Measurements from ENCODE around the gene MYRIP.

Gene MYRIP

DNA sequence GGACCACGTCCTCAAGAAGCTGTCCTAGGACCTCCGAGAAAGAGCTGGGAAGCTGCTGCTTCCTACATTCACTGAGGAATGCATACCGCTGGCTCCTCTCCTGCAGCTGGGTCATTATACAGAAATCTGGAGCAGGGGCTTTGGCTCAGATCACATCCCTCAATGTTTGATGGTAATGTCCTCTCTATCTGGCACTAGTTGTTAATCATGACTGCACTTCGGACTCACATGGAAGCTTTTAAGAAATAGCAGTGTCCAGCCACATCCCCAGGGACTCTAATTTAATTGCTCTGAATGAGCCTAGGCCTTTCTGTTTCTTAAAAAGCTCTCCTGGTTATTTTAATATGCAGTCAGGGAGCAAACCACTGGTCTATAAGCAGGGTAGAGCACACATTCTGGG, 25.7 kb upstream of the MYRIP start:
- Histone ChIP-seq H3K4me2 (ENCODE audit: low read length) (no peak overlapping the region), H3K4me1 (ENCODE audit: control insufficient read depth, low read depth, low read length) (no peaks in the 10 kb centered on the region)
- no CpG with 5 or more reads among the region's 4 CpGs for WGBS (ENCODE audit: extremely low coverage, insufficient coverage, low lambda C conversion rate)

DNA sequence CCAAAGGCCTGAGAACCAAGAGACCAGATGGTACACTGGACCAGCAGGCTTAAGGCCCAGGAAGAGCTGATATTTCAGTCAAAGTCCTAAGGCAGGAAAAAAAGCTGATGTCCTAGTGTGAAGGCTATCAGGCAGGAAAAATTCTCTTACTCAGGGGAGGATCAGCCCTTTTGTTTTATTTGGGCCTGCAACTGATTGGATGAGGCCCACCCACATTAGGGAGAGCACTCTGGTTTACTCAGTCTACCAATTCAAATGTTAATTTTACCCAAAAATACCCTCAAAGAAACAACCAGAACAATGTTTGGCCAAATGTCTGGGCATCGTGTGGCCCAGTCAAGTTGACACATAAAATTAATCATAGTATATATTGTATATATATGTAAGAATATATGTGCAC, 24.5 kb upstream of the MYRIP start:
- H3K18ac ChIP-seq (ENCODE audit: low read length): no peak overlapping the region
- H3K9ac ChIP-seq (ENCODE audit: low read length): no peak overlapping the region
- H3K79me2 ChIP-seq (ENCODE audit: control insufficient read depth, insufficient read depth, low read length): no peaks in the 10 kb centered on the region
- no peak overlapping the region for H2BK120ac ChIP-seq (ENCODE audit: low read depth, low read length)
- H2BK15ac ChIP-seq (replicated peaks; ENCODE audit: low read depth): no peak overlapping the region
- H4K5ac ChIP-seq (ENCODE audit: low read length): no peak overlapping the region
- no peak overlapping the region for H2BK5ac ChIP-seq (ENCODE audit: low read length)
- WGBS (ENCODE audit: extremely low coverage, insufficient coverage, low lambda C conversion rate): no CpG with 5 or more reads among the region's 1 CpG
- H3K4me2 ChIP-seq (ENCODE audit: low read length): no peak overlapping the region
- no peak overlapping the region for H3K23ac ChIP-seq (ENCODE audit: low read length)
- no peak overlapping the region for H3K27ac ChIP-seq (ENCODE audit: low read depth, low read length)
- no peaks in the 10 kb centered on the region for H3K36me3 ChIP-seq (ENCODE audit: control insufficient read depth, insufficient read depth, low read length)
- no peak overlapping the region for H2AK5ac ChIP-seq (ENCODE audit: low read length)
- H3K4me1 ChIP-seq (ENCODE audit: control insufficient read depth, low read depth, low read length): no peaks in the 10 kb centered on the region
- no peaks in the 10 kb centered on the region for H3K27me3 ChIP-seq (ENCODE audit: insufficient read depth, low read length, poor library complexity)
- no peaks in the 10 kb centered on the region for H3K79me1 ChIP-seq (ENCODE audit: low read length)
- no peak overlapping the region for H3K4ac ChIP-seq (ENCODE audit: low read depth, low read length)
- no peak overlapping the region for H4K8ac ChIP-seq (ENCODE audit: low read depth, low read length)
- H3K56ac ChIP-seq (ENCODE audit: low read length): no peak overlapping the region
- no peak for DNase-seq
- H3K4me3 ChIP-seq (ENCODE audit: low read length): no peak overlapping the region

More for the DNA sequence above, 25.7 kb upstream of the MYRIP start:
- Histone ChIP-seq H2BK15ac (replicated peaks; ENCODE audit: low read depth) (no peak overlapping the region), H3K27ac (ENCODE audit: low read depth, low read length) (no peak overlapping the region), H3K4ac (ENCODE audit: low read depth, low read length) (no peak overlapping the region), H3K4me3 (ENCODE audit: low read length) (no peak overlapping the region), H3K27me3 (ENCODE audit: insufficient read depth, low read length, poor library complexity) (no peaks in the 10 kb centered on the region), H4K8ac (ENCODE audit: low read depth, low read length) (no peak overlapping the region), H3K36me3 (ENCODE audit: control insufficient read depth, insufficient read depth, low read length) (no peaks in the 10 kb centered on the region), H3K79me2 (ENCODE audit: control insufficient read depth, insufficient read depth, low read length) (no peaks in the 10 kb centered on the region), H3K56ac (ENCODE audit: low read length) (no peak overlapping the region), H3K23ac (ENCODE audit: low read length) (no peak overlapping the region), H2BK120ac (ENCODE audit: low read depth, low read length) (no peak overlapping the region), H3K9ac (ENCODE audit: low read length) (no peak overlapping the region), H3K18ac (ENCODE audit: low read length) (no peak overlapping the region), H3K79me1 (ENCODE audit: low read length) (no peaks in the 10 kb centered on the region), H2AK5ac (ENCODE audit: low read length) (no peak overlapping the region), H2BK5ac (ENCODE audit: low read length) (no peak overlapping the region), H4K5ac (ENCODE audit: low read length) (no peak overlapping the region)
- DNase-seq: no peak

DNA sequence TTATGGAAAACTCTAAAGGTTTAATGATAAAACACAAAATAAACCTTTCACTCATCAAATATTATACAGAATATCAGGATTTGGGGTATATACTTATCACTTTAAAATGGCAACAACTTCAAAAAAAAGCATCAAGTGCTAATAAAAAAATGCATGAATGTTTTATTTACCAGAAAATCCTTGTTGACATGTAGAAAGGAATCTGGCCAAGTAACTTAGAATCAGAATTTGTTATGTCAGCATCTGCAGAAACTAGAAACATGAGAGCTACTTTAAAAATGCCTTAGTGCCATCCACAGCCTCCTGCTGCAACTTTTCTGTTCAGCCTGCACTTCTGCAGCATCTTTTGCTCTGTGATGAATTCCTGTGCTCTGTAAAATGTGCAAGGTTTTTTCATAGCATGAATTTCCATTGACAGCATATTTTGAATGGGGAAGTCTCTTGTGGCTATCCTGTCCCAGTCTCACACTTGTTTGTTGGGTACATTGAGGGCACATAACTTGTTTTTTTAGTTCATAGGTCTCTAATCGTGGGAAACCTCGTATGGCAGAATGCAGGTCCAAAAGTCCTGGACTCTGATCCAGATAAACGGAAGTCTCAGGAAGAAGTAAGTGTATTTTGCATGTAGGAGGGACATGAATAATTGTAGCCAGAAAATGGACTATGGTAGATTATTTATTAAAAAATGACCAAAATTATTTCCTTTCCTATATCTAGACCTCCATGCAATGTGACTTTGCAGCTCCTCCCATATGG, 21.1 kb upstream of the MYRIP start:
- Histone ChIP-seq H3K27me3 (ENCODE audit: insufficient read depth, low read length, poor library complexity) (no peaks in the 10 kb centered on the region), H3K36me3 (ENCODE audit: control insufficient read depth, insufficient read depth, low read length) (no peaks in the 10 kb centered on the region), H3K18ac (ENCODE audit: low read length) (no peak overlapping the region), H3K79me1 (ENCODE audit: low read length) (no peaks in the 10 kb centered on the region), H2BK5ac (ENCODE audit: low read length) (no peak overlapping the region), H4K5ac (ENCODE audit: low read length) (no peak overlapping the region), H2BK15ac (replicated peaks; ENCODE audit: low read depth) (no peak overlapping the region), H4K8ac (ENCODE audit: low read depth, low read length) (no peak overlapping the region), H3K9ac (ENCODE audit: low read length) (no peak overlapping the region), H3K4ac (ENCODE audit: low read depth, low read length) (no peak overlapping the region), H2BK120ac (ENCODE audit: low read depth, low read length) (no peak overlapping the region), H2AK5ac (ENCODE audit: low read length) (no peak overlapping the region), H3K4me2 (ENCODE audit: low read length) (no peak overlapping the region), H3K79me2 (ENCODE audit: control insufficient read depth, insufficient read depth, low read length) (no peaks in the 10 kb centered on the region), H3K27ac (ENCODE audit: low read depth, low read length) (no peak overlapping the region), H3K4me3 (ENCODE audit: low read length) (no peak overlapping the region), H3K23ac (ENCODE audit: low read length) (no peak overlapping the region), H3K4me1 (ENCODE audit: control insufficient read depth, low read depth, low read length) (no peaks in the 10 kb centered on the region), H3K56ac (ENCODE audit: low read length) (no peak overlapping the region)
- no peak for DNase-seq
- no CpG with 5 or more reads among the region's 3 CpGs for WGBS (ENCODE audit: extremely low coverage, insufficient coverage, low lambda C conversion rate)

DNA sequence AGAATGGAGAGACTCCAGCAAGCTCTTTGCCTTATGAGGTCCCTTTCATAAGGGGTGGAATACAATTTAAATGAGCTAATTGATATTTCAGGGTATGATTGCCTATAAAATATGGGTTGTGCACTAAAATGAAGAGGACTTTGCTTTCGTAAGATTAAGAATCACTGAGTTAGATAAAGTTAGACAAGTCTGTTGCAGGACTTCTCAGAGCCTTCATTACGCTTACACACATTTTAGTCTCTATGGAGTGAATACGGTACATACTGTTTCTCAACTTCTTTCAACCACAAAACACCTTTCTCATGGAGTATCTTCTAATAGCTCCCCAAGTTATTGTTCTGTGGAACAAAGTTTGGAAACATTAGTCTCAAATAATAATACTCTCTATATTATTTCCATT, 17.8 kb upstream of the MYRIP start:
- no peak overlapping the region for H4K5ac ChIP-seq (ENCODE audit: low read length)
- H3K9ac ChIP-seq (ENCODE audit: low read length): no peak overlapping the region
- H3K79me2 ChIP-seq (ENCODE audit: control insufficient read depth, insufficient read depth, low read length): no peaks in the 10 kb centered on the region
- DNase-seq: no peak
- H3K18ac ChIP-seq (ENCODE audit: low read length): no peak overlapping the region
- H3K4ac ChIP-seq (ENCODE audit: low read depth, low read length): no peak overlapping the region
- no peaks in the 10 kb centered on the region for H3K4me1 ChIP-seq (ENCODE audit: control insufficient read depth, low read depth, low read length)
- no peak overlapping the region for H2BK5ac ChIP-seq (ENCODE audit: low read length)
- no peak overlapping the region for H2BK15ac ChIP-seq (replicated peaks; ENCODE audit: low read depth)
- no peak overlapping the region for H3K4me2 ChIP-seq (ENCODE audit: low read length)
- no peak overlapping the region for H3K56ac ChIP-seq (ENCODE audit: low read length)
- H4K8ac ChIP-seq (ENCODE audit: low read depth, low read length): no peak overlapping the region
- WGBS (ENCODE audit: extremely low coverage, insufficient coverage, low lambda C conversion rate): no CpG with 5 or more reads among the region's 3 CpGs
- no peak overlapping the region for H3K23ac ChIP-seq (ENCODE audit: low read length)
- H3K4me3 ChIP-seq (ENCODE audit: low read length): no peak overlapping the region
- H3K27me3 ChIP-seq (ENCODE audit: insufficient read depth, low read length, poor library complexity): no peaks in the 10 kb centered on the region
- H2AK5ac ChIP-seq (ENCODE audit: low read length): no peak overlapping the region
- no peak overlapping the region for H2BK120ac ChIP-seq (ENCODE audit: low read depth, low read length)
- H3K27ac ChIP-seq (ENCODE audit: low read depth, low read length): no peak overlapping the region
- H3K36me3 ChIP-seq (ENCODE audit: control insufficient read depth, insufficient read depth, low read length): no peaks in the 10 kb centered on the region
- H3K79me1 ChIP-seq (ENCODE audit: low read length): no peaks in the 10 kb centered on the region

DNA sequence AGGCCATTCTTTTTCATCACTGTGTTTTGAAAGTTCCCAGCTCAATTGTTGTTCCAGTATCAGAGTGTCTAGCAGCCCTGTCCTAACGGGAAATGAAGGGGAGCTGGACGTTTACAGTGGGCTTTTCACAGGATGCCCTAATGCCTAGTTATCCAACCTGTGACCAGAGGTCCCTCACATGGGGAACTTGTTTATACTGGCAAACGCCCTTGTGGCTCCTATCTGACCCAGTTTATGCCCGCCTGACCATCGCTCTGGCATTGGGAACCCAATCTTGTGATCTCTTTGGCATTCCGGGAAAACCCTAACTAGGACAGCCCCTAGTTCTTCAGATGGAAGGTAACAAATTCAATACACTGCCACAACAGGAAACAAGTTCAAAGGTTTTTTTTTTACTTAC, 14.5 kb upstream of the MYRIP start:
- Histone ChIP-seq H3K4me3 (ENCODE audit: low read length) (no peak overlapping the region), H3K79me2 (ENCODE audit: control insufficient read depth, insufficient read depth, low read length) (no peaks in the 10 kb centered on the region), H3K27ac (ENCODE audit: low read depth, low read length) (no peak overlapping the region), H2BK15ac (replicated peaks; ENCODE audit: low read depth) (no peak overlapping the region), H4K8ac (ENCODE audit: low read depth, low read length) (no peak overlapping the region), H3K56ac (ENCODE audit: low read length) (no peak overlapping the region), H2BK120ac (ENCODE audit: low read depth, low read length) (no peak overlapping the region), H2BK5ac (ENCODE audit: low read length) (no peak overlapping the region), H3K79me1 (ENCODE audit: low read length) (no peaks in the 10 kb centered on the region), H3K4me2 (ENCODE audit: low read length) (no peak overlapping the region), H3K4ac (ENCODE audit: low read depth, low read length) (no peak overlapping the region), H3K4me1 (ENCODE audit: control insufficient read depth, low read depth, low read length) (no peaks in the 10 kb centered on the region), H3K23ac (ENCODE audit: low read length) (no peak overlapping the region), H2AK5ac (ENCODE audit: low read length) (no peak overlapping the region), H3K27me3 (ENCODE audit: insufficient read depth, low read length, poor library complexity) (no peaks in the 10 kb centered on the region), H4K5ac (ENCODE audit: low read length) (no peak overlapping the region), H3K9ac (ENCODE audit: low read length) (no peak overlapping the region), H3K36me3 (ENCODE audit: control insufficient read depth, insufficient read depth, low read length) (no peaks in the 10 kb centered on the region), H3K18ac (ENCODE audit: low read length) (no peak overlapping the region)
- DNase-seq: no peak
- WGBS (ENCODE audit: extremely low coverage, insufficient coverage, low lambda C conversion rate): no CpG with 5 or more reads among the region's 6 CpGs

DNA sequence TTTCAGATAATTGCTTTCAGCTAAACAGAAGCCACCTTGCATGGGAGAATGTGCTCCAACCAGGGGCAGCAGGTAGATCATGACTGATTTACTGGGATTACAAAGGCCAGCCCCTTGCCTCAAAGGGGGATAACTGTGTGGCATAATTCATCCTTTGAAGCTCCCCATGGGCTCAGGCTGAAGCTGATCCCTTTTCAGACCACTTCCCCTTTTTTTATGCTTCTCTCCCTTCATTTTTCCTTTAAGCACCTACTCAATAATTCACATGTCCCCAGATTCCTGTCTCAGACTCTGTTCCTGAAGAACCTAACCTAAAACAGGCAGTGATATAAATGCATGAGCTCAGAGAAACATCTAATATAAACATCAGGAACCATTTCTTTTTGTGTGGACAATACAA, 8.2 kb upstream of the MYRIP start:
- Histone ChIP-seq H2BK5ac (ENCODE audit: low read length) (no peak overlapping the region), H2BK15ac (replicated peaks; ENCODE audit: low read depth) (no peak overlapping the region), H3K9ac (ENCODE audit: low read length) (no peak overlapping the region), H3K56ac (ENCODE audit: low read length) (no peak overlapping the region), H4K5ac (ENCODE audit: low read length) (no peak overlapping the region), H3K4me3 (ENCODE audit: low read length) (no peak overlapping the region), H3K4me1 (ENCODE audit: control insufficient read depth, low read depth, low read length) (no peaks in the 10 kb centered on the region), H3K79me2 (ENCODE audit: control insufficient read depth, insufficient read depth, low read length) (no peaks in the 10 kb centered on the region), H3K23ac (ENCODE audit: low read length) (no peak overlapping the region), H2BK120ac (ENCODE audit: low read depth, low read length) (no peak overlapping the region), H3K4ac (ENCODE audit: low read depth, low read length) (no peak overlapping the region), H3K79me1 (ENCODE audit: low read length) (no peaks in the 10 kb centered on the region), H3K27me3 (ENCODE audit: insufficient read depth, low read length, poor library complexity) (peaks cover 2% of the 10 kb centered on the region), H3K36me3 (ENCODE audit: control insufficient read depth, insufficient read depth, low read length) (no peaks in the 10 kb centered on the region), H3K18ac (ENCODE audit: low read length) (no peak overlapping the region), H3K27ac (ENCODE audit: low read depth, low read length) (no peak overlapping the region), H2AK5ac (ENCODE audit: low read length) (no peak overlapping the region), H4K8ac (ENCODE audit: low read depth, low read length) (no peak overlapping the region), H3K4me2 (ENCODE audit: low read length) (no peak overlapping the region)
- no peak for DNase-seq
